Measurements from ENCODE around the gene MAP3K2.

MAP3K2 gene

GRCh38 chr2:127400897-127401756 lies 13.4 kb upstream of the MAP3K2 start:
- TF ChIP-seq, protein P1, sequence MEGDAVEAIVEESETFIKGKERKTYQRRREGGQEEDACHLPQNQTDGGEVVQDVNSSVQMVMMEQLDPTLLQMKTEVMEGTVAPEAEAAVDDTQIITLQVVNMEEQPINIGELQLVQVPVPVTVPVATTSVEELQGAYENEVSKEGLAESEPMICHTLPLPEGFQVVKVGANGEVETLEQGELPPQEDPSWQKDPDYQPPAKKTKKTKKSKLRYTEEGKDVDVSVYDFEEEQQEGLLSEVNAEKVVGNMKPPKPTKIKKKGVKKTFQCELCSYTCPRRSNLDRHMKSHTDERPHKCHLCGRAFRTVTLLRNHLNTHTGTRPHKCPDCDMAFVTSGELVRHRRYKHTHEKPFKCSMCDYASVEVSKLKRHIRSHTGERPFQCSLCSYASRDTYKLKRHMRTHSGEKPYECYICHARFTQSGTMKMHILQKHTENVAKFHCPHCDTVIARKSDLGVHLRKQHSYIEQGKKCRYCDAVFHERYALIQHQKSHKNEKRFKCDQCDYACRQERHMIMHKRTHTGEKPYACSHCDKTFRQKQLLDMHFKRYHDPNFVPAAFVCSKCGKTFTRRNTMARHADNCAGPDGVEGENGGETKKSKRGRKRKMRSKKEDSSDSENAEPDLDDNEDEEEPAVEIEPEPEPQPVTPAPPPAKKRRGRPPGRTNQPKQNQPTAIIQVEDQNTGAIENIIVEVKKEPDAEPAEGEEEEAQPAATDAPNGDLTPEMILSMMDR (IDR thresholded peaks at IDR 0.05; ENCODE audit: borderline replicate concordance, control extremely low read depth, extremely low read depth, insufficient read depth, missing control alignments) = no peak
- peak; percentile 20 for DNase-seq (ENCODE audit: low spot score)
- in situ Hi-C loops (cut with MboI; ENCODE audit: low sequenced_read_pairs, unreplicated experiment) = no loop called here

DNA sequence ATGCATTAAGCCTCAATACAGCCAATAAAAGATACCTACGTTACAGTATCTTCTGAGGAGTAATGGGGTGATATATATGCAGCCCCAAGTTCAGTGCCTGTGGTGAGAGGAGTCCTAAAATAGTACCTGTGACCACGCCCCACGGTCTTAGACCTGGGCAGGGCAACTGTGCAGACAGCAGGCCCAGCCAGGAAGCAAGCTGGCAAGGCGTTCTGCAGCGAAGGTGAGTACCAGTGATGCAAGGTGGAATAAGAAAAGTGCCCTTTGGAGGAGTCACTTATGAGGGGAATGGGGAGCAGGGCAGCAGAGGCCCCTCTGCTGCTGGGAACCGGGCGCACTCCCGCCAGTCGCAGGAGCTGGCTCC lies 12.7 kb upstream of the MAP3K2 start:
- TF ChIP-seq, protein P1 (IDR thresholded peaks at IDR 0.05; ENCODE audit: borderline replicate concordance, control extremely low read depth, extremely low read depth, insufficient read depth, missing control alignments) = no peak
- in situ Hi-C loops (cut with MboI; ENCODE audit: low sequenced_read_pairs, unreplicated experiment) = no loop called here
- DNase-seq (ENCODE audit: low spot score) = no peak

GRCh38 chr2:127398239-127398590 lies 10.4 kb upstream of the MAP3K2 start:
- in situ Hi-C loops (cut with MboI; ENCODE audit: low sequenced_read_pairs, unreplicated experiment) = no loop called here
- peak; percentile 62 for DNase-seq (ENCODE audit: low spot score)
- TF ChIP-seq, protein P1 (IDR thresholded peaks at IDR 0.05; ENCODE audit: borderline replicate concordance, control extremely low read depth, extremely low read depth, insufficient read depth, missing control alignments) = no peak

DNA sequence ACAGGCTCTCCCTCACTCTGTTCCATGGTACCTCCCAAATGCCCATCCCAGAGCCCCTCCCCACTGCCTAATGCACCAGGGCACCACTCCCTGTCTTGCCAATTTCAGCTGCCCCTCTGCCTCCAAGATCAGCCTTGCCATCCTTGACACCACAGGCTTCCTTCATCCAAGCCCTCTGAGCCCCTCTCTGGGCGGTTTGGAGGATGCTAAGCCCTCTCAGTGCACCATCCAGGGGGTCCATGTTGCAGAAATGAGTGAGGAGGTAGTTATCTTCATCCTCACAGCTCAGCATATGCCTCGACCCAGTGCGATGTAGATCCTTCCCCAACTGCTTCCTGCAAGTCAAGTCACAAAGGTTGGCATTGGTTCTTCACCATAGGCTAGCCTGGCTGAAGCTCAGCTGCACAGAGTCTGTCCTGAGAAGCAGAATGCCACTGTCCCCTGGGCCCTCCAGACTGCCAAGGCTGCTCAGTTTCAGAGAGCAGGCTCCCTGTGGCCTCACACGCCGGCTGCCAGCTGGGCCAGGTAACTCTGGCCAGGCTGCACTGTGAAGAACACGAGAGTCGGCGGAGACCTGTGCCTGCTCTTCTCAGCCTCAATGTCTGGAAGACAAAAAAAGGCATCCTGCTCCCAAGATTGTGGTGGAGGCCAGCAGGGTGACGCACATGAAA lies 9.9 kb upstream of the MAP3K2 start:
- TF ChIP-seq, protein P1 (IDR thresholded peaks at IDR 0.05; ENCODE audit: borderline replicate concordance, control extremely low read depth, extremely low read depth, insufficient read depth, missing control alignments) = no peak
- in situ Hi-C loops (cut with MboI; ENCODE audit: low sequenced_read_pairs, unreplicated experiment) = no loop called here
- no peak for DNase-seq (ENCODE audit: low spot score)

GRCh38 chr2:127394492-127394891 lies 6.7 kb upstream of the MAP3K2 start:
- in situ Hi-C loops (cut with MboI; ENCODE audit: low sequenced_read_pairs, unreplicated experiment) = no loop called here
- TF ChIP-seq, protein P1 (IDR thresholded peaks at IDR 0.05; ENCODE audit: borderline replicate concordance, control extremely low read depth, extremely low read depth, insufficient read depth, missing control alignments) = no peak

GRCh38 chr2:127392828-127393578 lies 5.2 kb upstream of the MAP3K2 start:
- in situ Hi-C loops (cut with MboI; ENCODE audit: low sequenced_read_pairs, unreplicated experiment) = no loop called here
- TF ChIP-seq, protein P1 (IDR thresholded peaks at IDR 0.05; ENCODE audit: borderline replicate concordance, control extremely low read depth, extremely low read depth, insufficient read depth, missing control alignments) = no peak
- no peak for DNase-seq (ENCODE audit: low spot score)

More at GRCh38 chr2:127394492-127394891, 6.7 kb upstream of the MAP3K2 start:
- DNase-seq (ENCODE audit: low spot score) = no peak
